CD1c-positive myeloid dendritic cell (primary cell): Measurements from ENCODE around the gene SEMA4C.

ENCODE experiments used
- DNase-seq: peaks from one replicate; pipeline ENCODE4 v3.0.0-alpha.2; 2016; ENCODE audit errors: extremely low spot score

SEMA4C gene

GRCh38 chr2:96869822-96870625 is at the start of gene SEMA4C:
Gene SEMA4C (minus strand): TSS chr2:96870080. CDS start chr2:96867886, 2,194 bp downstream.
- DNase-seq = peak; percentile 29

GRCh38 chr2:96918754-96919550 is 49.1 kb upstream of the SEMA4C start:
- no peak for DNase-seq

DNA sequence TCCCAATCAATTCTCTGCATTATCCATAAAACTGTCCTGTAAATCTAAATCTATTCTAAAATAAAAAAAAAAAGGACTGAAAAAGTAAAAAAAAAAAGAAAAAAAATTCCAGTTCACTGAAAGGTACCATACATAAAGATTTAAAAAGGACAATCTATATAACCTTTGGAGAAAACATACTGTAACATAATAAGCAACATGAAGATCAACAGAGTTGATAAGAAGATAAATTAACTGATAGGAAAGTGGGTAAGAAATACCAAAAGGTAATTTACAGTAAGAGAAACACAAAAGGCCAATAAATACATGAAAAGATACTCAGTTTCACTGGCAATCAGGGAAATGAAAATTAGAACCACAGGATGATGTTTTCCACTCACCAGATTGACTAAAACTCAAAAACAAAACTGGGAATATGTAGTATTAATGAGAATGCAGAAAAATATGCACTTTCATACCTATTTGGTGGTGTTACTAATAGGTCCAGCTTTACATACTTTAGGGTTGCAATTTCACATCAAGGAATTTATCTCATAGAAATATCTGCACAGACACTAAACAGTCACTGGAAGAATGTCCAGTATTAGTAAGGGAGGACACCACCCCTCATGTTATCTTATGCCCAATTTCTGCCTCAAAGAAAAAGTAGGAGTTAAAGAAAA is 48.3 kb upstream of the SEMA4C start:
- no peak for DNase-seq

DNA sequence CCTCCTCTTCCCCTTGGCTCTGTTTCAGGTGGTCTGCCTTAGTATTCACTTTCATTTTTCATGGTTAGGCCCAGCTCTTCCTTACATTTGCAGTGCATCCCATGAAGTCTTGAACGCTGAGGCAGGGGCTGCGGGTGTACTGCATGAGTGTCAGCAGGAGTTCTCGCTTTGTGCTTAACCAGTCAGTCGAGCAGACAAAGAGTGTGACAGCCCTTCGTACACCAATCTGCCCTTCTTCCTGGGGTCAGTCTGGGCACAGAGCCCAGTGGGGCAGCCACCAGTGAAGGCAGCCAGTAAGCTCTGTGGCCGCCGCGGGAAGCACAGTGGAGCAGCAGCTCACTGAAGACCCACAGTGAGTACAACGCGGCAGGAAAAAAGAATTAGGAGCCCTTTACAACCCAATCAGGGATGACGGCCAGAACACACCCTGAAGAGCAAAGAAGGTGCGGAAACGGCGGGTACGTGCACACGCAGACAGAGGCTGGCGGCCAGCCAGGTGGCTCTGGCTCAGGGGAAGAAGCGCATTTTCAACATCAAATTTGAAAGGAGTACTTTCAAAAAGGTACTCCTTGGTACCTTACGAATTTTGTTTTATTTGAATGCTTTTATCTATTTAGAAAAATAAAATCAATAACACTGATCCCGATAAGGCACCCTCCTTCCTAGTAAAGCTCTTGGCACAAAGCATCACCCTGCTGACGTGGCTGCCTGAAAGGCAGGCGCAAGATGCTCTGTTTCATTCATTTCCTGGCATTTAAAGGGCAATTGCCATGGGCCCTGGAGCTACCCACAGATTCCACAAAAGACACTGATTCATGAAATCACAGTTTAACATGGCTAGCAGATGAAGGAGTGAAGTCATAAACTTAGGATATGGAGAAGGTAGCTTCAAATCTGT is 47.0 kb upstream of the SEMA4C start:
- no peak for DNase-seq

GRCh38 chr2:96916156-96916630 is 46.3 kb upstream of the SEMA4C start:
- no peak for DNase-seq

- no peak for DNase-seq
These were observed 44.5 kb upstream of the SEMA4C start for GRCh38 chr2:96914332-96914731.

DNA sequence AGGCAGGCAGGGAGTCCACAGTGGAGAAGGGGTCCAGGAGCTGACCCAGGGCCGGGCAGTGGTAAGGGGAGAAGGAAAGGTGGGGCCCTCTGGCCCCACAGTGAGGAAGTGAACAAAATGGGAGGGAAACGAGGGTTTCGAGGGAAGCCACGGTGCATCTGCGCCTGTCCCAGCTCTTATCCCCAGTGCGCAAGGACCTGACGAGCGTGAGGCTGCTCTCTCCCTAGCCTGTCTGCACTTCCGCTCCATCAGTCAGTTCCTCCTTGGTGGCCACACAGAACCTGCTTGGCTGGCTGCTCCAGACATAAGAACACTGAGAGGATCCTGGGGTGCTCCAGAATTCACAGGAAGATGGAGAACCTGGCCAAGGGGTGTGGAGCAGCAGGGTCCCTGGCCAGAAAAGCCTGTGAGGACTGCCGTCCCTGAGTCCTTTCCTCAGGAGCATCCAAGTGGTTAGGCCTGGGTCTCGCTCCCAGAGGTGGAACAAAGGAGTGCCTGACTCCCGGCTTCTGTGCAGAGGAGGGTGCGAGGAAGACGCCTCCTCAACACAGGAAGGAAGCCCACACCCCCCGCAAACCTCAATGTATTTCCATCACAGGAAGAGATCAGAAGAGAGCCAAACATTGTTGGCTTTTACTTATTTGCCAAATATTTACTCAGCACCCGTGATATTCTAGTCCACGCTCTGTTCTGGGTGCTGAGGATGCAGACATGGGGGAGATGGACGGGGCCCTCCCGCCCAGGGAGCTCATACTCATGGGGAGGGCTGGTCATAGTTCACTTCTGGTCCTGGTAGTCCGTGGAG is 43.7 kb upstream of the SEMA4C start:
- peak; percentile 60 for DNase-seq

GRCh38 chr2:96913117-96913397 is 43.2 kb upstream of the SEMA4C start:
- DNase-seq = no peak

GRCh38 chr2:96912346-96913116 is 42.7 kb upstream of the SEMA4C start:
- DNase-seq = no peak

DNA sequence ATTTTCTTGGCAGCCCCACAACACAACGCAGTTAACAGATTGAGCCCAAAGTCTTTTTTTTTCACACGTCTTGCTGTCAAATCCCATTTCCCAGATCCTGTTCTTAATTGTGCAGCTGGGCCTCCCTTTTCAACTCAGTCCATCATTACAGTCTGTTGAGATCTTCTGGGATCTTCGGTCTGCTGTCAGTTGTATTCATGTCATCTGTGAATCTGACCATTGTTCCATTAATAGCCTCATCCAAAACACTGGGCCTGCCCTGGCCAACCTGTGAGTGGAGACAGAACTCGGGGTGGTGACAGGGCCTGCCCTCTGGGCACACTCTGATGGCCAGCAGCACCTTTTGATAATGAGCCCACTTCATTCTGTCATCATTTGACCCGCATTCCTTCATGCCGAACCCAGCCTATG is 39.7 kb upstream of the SEMA4C start:
- no peak for DNase-seq

- DNase-seq = no peak
These were observed 37.5 kb upstream of the SEMA4C start for GRCh38 chr2:96907115-96908041.

DNA sequence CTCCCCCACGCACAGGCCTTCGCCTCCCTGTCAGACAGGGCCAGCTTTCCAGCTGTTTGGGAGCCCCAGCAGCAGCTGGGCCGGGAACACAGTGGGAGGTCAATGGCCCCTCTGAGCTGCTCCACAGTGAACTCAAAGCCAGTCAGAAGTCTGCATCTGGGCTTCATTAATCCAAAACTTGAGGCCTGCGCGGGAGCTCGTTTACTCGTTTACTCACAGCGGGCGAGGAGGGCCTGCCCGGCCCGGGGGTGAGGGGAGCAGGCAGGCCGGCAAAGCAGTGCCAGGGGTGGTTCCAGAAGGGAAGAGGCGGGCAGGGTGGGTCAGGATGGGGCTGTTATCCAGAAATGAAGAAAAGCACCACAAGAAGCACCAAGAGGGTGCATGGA is 36.8 kb upstream of the SEMA4C start:
- no peak for DNase-seq

DNA sequence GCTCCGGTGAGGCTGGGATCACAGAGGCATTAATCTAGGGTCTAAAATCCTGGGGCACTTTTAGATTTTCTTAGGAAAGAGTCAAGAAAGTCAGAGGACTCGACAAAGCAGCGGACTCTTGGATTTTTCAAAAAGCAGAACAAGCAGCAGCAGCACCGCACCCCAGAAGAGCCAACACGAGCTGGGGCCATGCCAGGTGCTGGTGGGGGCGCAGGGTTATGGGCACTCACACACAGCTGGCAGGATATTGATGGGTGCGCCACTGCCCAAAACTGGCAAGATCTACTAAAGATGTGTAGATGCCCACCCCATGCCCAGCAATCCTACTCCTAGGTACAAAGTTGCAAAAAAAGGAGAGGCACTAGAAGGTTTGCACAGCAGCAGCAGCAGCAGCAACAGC is 33.9 kb upstream of the SEMA4C start:
- DNase-seq = peak; percentile 10

- DNase-seq = peak; percentile 7
These were observed 33.4 kb upstream of the SEMA4C start for GRCh38 chr2:96903318-96903717.

GRCh38 chr2:96900237-96900636 is 30.4 kb upstream of the SEMA4C start:
- no peak for DNase-seq

- no peak for DNase-seq
These were observed 29.5 kb upstream of the SEMA4C start for GRCh38 chr2:96899413-96899741.

- no peak for DNase-seq
These were observed 28.9 kb upstream of the SEMA4C start for GRCh38 chr2:96898641-96899412.

GRCh38 chr2:96898135-96898505 is 28.2 kb upstream of the SEMA4C start:
- no peak for DNase-seq
